ENCODE data around the gene KDM8. TPM values are rescaled to one million over a fixed set of nuclear protein-coding genes. Genes with fewer than 3 reads are reported as not detected.
A peak's percentile ranks its signal among the peaks of the same experiment; 100 is the strongest.

Gene KDM8
- total and polyA plus RNA-seq, 2 donors (not counting 1 experiment from before 2014, with no cell fraction given), result 7.5 to 37.4 TPM

DNA sequence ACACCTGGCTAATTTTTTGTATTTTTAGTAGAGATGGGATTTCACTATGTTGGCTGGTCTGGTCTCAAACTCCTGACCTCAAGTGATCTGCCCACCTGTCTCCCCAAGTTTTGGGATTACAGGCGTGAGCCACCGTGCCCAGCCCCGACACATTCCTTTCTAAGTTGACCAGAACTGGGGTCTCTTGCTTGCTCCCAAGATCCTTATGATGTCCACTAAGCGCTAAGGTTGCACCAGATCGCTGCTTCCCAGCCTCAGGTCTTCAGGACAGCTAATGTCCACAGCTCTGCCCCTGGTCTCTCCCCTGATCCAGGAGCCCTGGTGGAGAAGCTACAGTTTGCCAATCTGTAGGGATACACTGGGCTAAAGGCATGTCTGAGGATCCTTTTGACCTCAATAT lies 35.7 kb downstream of the KDM8 start:
- peak overlapping the region; percentile 98 for H3K27ac Mint-ChIP-seq
- H3K9me3 ChIP-seq (ENCODE audit: control extremely low read depth in 1 of 3, control insufficient read depth in 2 of 3, insufficient read depth in 1 of 3, low read length in 2 of 3), result no peaks in the 10 kb centered on the region
- no peaks in the 10 kb centered on the region for H3K27me3 Mint-ChIP-seq
- ChIA-PET CTCF (interaction anchor here (1.0 to 10.0 kb wide), 7 partner anchors 11 to 129 kb away, joined by 3 to 172 read pairs (median 4); no protein-coding TSS in a partner anchor), POLR2A (interaction anchor here (0.6 to 1.3 kb wide), 5 partner anchors 9 to 139 kb away, joined by 3 to 4 read pairs (median 3); no protein-coding TSS in a partner anchor)
- H3K27ac ChIP-seq (ENCODE audit: low read length in 2 of 2), result peak overlapping the region in 1 of 2 donors; percentile 18
- no peaks in the 10 kb centered on the region for H3K9me3 Mint-ChIP-seq (ENCODE audit: insufficient read depth)
- no peaks in the 10 kb centered on the region for H4K20me1 ChIP-seq (ENCODE audit: control insufficient read depth, insufficient read depth, low read length, poor library complexity, severe bottlenecking)
- H3K9ac ChIP-seq (ENCODE audit: low read length), result no peak overlapping the region
- intact Hi-C loops (cut with micrococcal nuclease), result no loop called here
- TF ChIP-seq EZH2 (IDR thresholded peaks at IDR 0.05; ENCODE audit: borderline replicate concordance, insufficient read depth, low read depth, low read length, poor library complexity, severe bottlenecking), result no peak
- TF ChIP-seq, protein P1, sequence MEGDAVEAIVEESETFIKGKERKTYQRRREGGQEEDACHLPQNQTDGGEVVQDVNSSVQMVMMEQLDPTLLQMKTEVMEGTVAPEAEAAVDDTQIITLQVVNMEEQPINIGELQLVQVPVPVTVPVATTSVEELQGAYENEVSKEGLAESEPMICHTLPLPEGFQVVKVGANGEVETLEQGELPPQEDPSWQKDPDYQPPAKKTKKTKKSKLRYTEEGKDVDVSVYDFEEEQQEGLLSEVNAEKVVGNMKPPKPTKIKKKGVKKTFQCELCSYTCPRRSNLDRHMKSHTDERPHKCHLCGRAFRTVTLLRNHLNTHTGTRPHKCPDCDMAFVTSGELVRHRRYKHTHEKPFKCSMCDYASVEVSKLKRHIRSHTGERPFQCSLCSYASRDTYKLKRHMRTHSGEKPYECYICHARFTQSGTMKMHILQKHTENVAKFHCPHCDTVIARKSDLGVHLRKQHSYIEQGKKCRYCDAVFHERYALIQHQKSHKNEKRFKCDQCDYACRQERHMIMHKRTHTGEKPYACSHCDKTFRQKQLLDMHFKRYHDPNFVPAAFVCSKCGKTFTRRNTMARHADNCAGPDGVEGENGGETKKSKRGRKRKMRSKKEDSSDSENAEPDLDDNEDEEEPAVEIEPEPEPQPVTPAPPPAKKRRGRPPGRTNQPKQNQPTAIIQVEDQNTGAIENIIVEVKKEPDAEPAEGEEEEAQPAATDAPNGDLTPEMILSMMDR (IDR thresholded peaks at IDR 0.05), result no peak
- peaks cover 0 to 19% of the 10 kb centered on the region in 2 experiments for H3K36me3 ChIP-seq (replicated peaks in 1 of 2; ENCODE audit: control extremely low read depth in 1 of 2, control insufficient read depth in 1 of 2, extremely low read depth in 1 of 2, insufficient read depth in 2 of 2, low read length in 1 of 2)
- no peak overlapping the region for H3K4me2 ChIP-seq (replicated peaks; ENCODE audit: low read depth, low read length, poor library complexity, severe bottlenecking)
- H3K4me3 Mint-ChIP-seq, result peak overlapping the region; percentile 91
- H3K27me3 ChIP-seq (replicated peaks in 1 of 4; ENCODE audit: control extremely low read depth in 1 of 4, control insufficient read depth in 3 of 4, insufficient read depth in 4 of 4, low read length in 3 of 4), result no peaks in the 10 kb centered on the region
- no peak for ATAC-seq (ENCODE audit: low read depth)
- H3K4me1 Mint-ChIP-seq, result peaks cover 68% of the 10 kb centered on the region
- no peak for DNase-seq
- no peak overlapping the region for H2AFZ ChIP-seq (ENCODE audit: insufficient read depth, low read depth, low read length, poor library complexity, severe bottlenecking)
- peaks cover 45% of the 10 kb centered on the region for H3K79me2 ChIP-seq (ENCODE audit: control insufficient read depth, insufficient read depth, low read length)
- WGBS (ENCODE audit: insufficient coverage), result 100% methylated on average over 5 of the region's 5 CpGs
- H3K4me3 ChIP-seq (ENCODE audit: control extremely low read depth in 1 of 5, extremely low read depth in 1 of 5, insufficient read depth in 1 of 5, low read depth in 2 of 5, low read length in 4 of 5), result no peak overlapping the region
- peaks cover 62 to 74% of the 10 kb centered on the region in 2 donors for H3K4me1 ChIP-seq (ENCODE audit: control insufficient read depth in 2 of 2, insufficient read depth in 2 of 2, low read length in 2 of 2)

DNA sequence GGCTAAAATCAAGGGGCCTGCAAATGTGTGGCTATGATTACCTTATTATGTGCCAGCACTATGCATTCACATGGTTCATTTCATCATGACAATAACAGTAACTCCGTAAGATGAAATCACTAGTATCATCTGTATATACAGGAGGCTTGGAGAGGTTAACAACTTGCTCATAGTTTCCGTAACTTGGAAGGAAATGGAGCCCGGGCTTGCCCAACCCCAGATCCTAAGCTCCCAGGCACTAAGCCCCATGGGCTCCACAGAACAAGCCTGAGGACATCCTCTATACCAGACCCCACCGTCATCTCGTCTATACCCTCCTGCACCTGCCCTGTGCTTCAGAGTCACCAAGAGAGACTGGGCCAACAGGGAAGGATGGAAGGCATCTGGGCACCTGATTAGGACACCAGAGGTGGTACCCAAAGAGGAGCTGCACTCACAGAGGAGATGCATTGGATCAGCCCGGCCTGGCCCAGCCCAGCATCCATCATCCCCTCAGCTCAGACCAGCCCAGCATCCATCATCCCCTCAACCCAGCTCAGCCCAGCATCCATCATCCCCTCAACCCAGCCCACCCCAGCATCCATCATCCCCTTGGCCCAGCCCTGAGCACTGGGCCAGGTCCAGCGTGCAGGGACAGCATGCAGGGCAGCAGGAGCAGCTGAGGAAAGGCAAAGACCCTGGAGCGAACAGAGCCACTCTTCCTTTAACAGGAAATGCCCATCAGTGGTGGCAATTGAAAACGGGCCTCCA lies 36.8 kb downstream of the KDM8 start:
- H2AFZ ChIP-seq (ENCODE audit: insufficient read depth, low read depth, low read length, poor library complexity, severe bottlenecking), result no peak overlapping the region
- no peaks in the 10 kb centered on the region for H3K9me3 ChIP-seq (ENCODE audit: control extremely low read depth in 1 of 3, control insufficient read depth in 2 of 3, insufficient read depth in 1 of 3, low read length in 2 of 3)
- Mint-ChIP-seq H3K4me3 (no peak overlapping the region), H3K4me1 (peaks cover 68% of the 10 kb centered on the region), H3K27me3 (no peaks in the 10 kb centered on the region), H3K9me3 (ENCODE audit: insufficient read depth) (no peaks in the 10 kb centered on the region), H3K27ac (peak overlapping the region; percentile 98)
- H3K4me2 ChIP-seq (replicated peaks; ENCODE audit: low read depth, low read length, poor library complexity, severe bottlenecking), result no peak overlapping the region
- no peak overlapping the region for H3K9ac ChIP-seq (ENCODE audit: low read length)
- DNase-seq, result no peak
- ATAC-seq (ENCODE audit: low read depth), result no peak
- TF ChIP-seq EZH2 (IDR thresholded peaks at IDR 0.05; ENCODE audit: borderline replicate concordance, insufficient read depth, low read depth, low read length, poor library complexity, severe bottlenecking), result no peak
- TF ChIP-seq, protein P1 (IDR thresholded peaks at IDR 0.05), result no peak
- WGBS (ENCODE audit: insufficient coverage), result 100% methylated on average over 6 of the region's 9 CpGs
- intact Hi-C loops (cut with micrococcal nuclease), result no loop called here
- ChIA-PET CTCF (interaction anchor here (1.0 to 10.0 kb wide), 5 partner anchors 8 to 128 kb away, joined by 3 to 172 read pairs (median 8); no protein-coding TSS in a partner anchor), POLR2A (interaction anchor here (0.5 to 0.6 kb wide), 2 partner anchors 13 to 46 kb away, joined by 3 to 4 read pairs; no protein-coding TSS in a partner anchor)
- no peaks in the 10 kb centered on the region for H4K20me1 ChIP-seq (ENCODE audit: control insufficient read depth, insufficient read depth, low read length, poor library complexity, severe bottlenecking)
- H3K4me3 ChIP-seq (ENCODE audit: control extremely low read depth in 1 of 5, extremely low read depth in 1 of 5, insufficient read depth in 1 of 5, low read depth in 2 of 5, low read length in 4 of 5), result no peak overlapping the region
- peaks cover 45% of the 10 kb centered on the region for H3K79me2 ChIP-seq (ENCODE audit: control insufficient read depth, insufficient read depth, low read length)
- H3K27me3 ChIP-seq (replicated peaks in 1 of 4; ENCODE audit: control extremely low read depth in 1 of 4, control insufficient read depth in 3 of 4, insufficient read depth in 4 of 4, low read length in 3 of 4), result no peaks in the 10 kb centered on the region
- peaks cover 0 to 19% of the 10 kb centered on the region in 2 experiments for H3K36me3 ChIP-seq (replicated peaks in 1 of 2; ENCODE audit: control extremely low read depth in 1 of 2, control insufficient read depth in 1 of 2, extremely low read depth in 1 of 2, insufficient read depth in 2 of 2, low read length in 1 of 2)
- peaks cover 52 to 67% of the 10 kb centered on the region in 2 donors for H3K4me1 ChIP-seq (ENCODE audit: control insufficient read depth in 2 of 2, insufficient read depth in 2 of 2, low read length in 2 of 2)
- peak overlapping the region in 1 of 2 donors; percentile 8 for H3K27ac ChIP-seq (ENCODE audit: low read length in 2 of 2)
